HG03565 (cell line): ENCODE measurements around the gene C4orf54.

Experiments
- ATAC-seq: cut with Tn5 transposase; IDR thresholded peaks from one replicate; pipeline ENCODE4 v1.9.1; 2021; ENCODE audit warnings: mild to moderate bottlenecking, moderate library complexity; ENCODE audit not compliant: unreplicated experiment

Gene C4orf54

DNA sequence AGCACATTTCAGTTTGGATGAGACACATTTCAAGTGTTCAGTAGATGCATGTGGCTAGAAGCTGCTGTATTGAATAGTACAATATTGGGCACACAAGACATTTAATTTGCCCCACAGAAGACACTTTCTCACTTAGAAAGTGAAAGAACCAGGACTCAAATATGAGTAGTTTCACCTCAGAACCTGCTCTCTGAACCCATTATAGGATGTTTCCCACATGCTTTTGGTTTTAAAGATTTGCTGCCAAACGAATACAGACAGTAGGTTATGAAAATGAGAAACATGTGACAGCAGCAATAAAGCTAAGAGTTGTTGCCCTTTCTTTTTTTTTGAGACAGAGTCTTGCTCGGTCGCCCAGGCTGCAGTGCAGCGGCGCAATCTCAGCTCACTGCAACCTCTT, 32.3 kb downstream of the C4orf54 start:
- ATAC-seq = no peak

DNA sequence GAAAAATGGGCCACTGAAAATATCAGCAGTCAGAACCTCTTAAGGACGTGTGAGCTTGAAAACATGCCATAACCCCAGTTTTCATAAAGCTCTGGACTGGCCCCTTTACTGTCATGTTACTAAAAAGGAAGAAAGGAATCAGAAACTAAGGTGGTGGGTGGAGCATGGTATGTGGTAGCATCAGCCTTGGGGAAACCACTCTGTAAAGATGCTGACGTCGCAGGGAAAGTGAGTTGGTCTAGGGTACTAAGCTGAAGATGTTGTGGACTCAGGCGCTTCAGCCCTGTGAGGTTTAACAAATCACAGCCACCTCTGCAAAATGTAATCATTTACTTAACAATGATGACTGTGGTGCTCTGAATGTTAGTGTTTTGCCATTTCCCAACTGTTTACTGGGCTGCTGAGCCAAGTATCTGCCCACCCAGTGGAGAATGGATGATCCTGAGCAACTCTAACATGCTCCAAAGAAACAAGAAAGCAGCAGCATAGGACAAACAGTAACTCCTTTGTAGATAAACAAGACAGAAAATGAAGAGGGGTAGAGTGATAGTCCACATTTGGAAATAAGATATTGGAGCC, 33.4 kb downstream of the C4orf54 start:
- no peak for ATAC-seq

DNA sequence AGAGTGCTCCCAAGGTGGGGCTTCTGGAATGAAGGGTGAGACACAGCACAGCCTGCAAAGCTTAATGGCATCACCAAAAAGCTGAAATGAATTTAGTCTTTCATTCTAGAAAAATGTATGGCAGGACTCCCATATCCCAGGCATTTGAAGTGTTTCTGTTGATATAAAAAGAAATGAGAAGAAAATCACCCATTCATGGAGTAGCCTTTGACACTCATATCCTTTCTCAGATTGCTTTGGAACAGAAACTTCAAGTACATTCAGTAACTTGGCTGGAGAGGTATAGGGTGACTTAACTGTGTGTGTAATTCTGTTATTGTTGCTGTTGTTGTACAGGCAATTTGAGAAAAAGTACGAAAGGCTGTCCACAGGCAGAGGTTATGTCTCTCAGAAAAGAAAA, 35.3 kb downstream of the C4orf54 start:
- no peak for ATAC-seq

DNA sequence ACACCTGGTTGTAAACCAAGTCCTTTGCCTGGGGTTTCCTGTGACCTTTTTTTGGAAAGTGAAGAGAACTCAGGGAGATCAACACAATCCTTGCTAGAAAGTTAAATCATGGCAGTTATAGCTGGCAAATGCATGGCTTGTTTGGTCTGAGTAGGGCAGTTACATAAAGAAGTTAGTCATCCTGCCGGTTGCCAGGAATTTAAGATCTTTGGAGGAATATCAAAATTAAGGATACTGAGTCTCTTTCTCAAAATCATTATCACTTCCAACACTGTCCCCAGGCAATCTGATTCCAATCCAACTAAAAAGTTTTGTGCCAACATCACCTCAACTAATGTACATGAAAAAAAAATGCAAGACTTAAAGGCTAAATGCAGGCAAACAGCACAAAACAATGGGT, 40.3 kb downstream of the C4orf54 start:
- no peak for ATAC-seq

DNA sequence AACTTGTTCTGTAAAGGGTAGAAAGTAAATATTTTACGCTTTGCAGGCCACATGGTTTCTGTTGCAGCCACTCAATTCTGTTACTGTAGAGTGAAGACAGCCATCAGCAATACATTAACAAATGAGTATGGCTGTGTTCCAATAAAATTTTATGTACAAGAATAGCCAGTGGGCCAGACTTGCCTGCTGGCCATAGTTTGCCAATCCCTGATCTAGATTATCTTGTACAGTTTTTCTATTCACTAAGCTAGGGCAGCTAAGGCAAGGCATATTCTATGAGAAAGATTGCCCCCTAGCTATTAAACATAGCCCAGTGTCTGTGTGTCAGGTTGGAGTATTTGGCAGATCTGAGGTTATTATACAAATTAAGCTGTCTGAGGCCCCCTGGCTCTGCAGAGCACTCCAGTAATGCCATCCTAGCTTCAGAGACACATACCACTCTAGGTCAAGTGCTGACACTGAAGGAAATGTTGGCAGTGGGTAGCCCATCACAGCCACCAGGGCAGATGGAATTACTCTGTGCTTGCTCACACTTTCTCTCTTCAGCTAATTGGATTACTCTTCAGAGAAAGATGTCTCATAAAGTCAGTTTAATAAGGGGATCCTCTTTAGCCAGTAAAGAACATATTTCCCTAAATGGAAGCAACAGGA, 42.3 kb downstream of the C4orf54 start:
- no peak for ATAC-seq

DNA sequence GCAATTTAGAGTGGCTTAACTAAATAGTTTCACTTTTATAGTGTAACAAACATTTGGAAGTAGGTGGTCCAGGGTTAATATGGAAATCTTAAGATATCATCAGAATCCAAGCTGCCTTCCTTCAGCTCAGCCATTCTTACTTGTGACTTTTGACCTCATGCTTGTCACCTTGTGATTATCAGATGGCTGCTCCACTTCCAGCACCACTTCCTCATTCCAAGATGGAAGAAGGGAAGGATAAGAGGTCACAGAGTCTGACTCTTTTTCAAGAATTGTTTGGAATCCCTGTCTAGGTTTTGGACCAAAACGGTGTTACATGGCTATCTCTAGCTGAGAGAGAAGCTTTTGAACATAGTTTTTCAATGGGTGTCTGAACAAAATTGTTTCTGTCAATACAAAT, 43.1 kb downstream of the C4orf54 start:
- ATAC-seq = no peak

DNA sequence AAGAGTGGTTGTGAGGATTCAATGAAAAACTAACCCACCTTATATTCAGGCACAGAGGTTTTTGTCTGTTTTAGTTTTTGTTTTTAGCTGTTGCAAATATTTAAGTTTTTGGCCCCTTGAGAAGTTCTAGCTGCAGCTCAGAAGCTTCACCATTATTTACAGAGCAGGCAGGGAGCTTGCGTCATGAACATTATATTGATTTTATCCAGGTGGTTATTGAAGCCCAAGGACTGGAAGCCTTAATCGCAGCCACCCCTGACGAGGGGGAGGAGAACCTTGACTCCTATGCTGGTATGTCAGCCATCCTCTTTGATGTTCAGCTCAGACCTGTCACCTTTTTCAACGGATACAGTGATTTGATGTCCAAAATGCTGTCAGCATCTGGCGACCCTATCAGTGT, 44.9 kb downstream of the C4orf54 start:
- no peak for ATAC-seq

DNA sequence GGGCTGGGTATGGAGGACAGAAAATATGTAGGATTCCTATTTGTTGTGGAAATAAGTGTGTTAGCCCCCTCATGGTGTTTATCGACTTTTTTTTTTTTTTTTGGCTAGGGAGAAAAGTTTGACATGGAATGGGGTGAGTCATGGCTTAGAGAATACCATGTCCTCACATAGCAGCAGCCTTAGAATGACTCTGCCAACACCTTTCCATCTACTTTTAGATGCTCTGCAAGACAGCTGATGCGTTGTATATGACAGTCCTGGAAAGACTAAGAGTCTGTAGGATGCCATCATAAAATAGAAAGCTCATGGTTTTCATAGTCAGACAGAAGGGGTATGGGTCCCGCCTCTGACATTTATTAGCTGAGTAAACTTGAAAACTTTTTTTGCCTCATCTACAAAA, 45.3 kb downstream of the C4orf54 start:
- no peak for ATAC-seq

DNA sequence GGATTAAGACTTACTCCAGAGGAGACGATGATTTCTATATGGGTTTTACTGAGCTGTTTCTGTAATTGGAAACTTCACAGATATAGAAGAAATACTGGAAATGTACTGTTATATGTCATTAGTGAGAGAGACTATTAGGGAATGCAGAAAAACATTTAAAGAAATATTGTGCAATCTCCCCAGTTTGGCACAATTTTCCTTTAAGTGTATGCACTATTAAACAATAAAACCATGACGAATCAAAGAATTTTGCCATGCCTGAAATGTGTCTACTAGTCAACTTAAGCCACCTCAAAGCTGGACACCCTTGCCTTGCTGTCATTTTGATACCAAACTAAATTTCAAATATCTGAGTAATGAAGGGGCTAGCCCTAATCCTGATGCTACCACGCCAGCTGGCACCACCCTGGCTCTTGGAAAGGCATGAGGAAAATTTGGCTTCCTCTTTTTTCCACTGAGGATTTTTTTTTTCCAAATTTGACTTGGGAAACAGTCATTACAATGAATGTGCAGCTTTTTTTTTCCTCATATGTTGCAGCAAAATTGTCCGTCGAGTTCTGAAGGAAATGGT, 46.9 kb downstream of the C4orf54 start:
- no peak for ATAC-seq

DNA sequence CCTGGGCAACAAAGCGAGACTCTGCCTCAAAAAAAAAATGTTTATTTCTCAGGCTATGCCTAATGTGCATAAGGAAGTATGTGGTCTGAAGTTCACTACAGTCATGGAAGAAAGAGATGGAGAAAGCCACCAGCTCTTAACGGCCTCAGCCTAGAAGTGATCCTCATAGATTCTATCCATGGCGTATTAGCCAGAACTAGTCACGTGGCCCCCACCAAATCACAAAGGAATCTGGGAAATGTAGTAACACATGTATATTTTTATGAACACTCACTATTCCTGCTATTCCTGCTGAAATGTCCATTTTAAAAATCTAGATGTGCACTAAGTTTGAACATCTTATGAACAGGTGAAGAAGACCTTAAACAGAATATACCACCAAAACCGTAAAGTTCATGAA, 49.2 kb downstream of the C4orf54 start:
- ATAC-seq = no peak
